Effector memory CD4-positive, alpha-beta T cell (primary cell): ENCODE measurements around the gene RABEP1.

Experiments used
- DNase-seq, 3 donors: peaks; one replicate each; pipeline ENCODE4 v3.0.0-alpha.2; 2020
- H3K27ac ChIP-seq: 2 replicates; pipeline ENCODE4 v1.7.0; 2013; ENCODE audit warnings: mild to moderate bottlenecking, low read length, moderate library complexity; ENCODE audit not compliant: insufficient read depth, poor library complexity, severe bottlenecking
- H3K27me3 ChIP-seq: replicated peaks from 2 replicates; pipeline ENCODE4 v1.7.0; 2013; ENCODE audit warnings: mild to moderate bottlenecking, low read length; ENCODE audit not compliant: insufficient read depth, control insufficient read depth, poor library complexity, severe bottlenecking
- H3K36me3 ChIP-seq: 2 replicates; pipeline ENCODE4 v1.7.0; 2013; ENCODE audit warnings: mild to moderate bottlenecking, low read length, moderate library complexity; ENCODE audit not compliant: control insufficient read depth, insufficient read depth
- H3K4me1 ChIP-seq: 2 replicates; pipeline ENCODE4 v1.7.0; 2013; ENCODE audit warnings: low read length, mild to moderate bottlenecking; ENCODE audit not compliant: control insufficient read depth, insufficient read depth, poor library complexity, severe bottlenecking
- H3K4me3 ChIP-seq: 2 replicates; pipeline ENCODE4 v1.7.0; 2013; ENCODE audit warnings: low read length, low read depth, mild to moderate bottlenecking; ENCODE audit not compliant: insufficient read depth, poor library complexity, severe bottlenecking
- H3K9me3 ChIP-seq: 2 replicates; pipeline ENCODE4 v1.7.0; 2013; ENCODE audit warnings: mild to moderate bottlenecking, low read length, moderate library complexity; ENCODE audit not compliant: control insufficient read depth

RABEP1 gene

DNA sequence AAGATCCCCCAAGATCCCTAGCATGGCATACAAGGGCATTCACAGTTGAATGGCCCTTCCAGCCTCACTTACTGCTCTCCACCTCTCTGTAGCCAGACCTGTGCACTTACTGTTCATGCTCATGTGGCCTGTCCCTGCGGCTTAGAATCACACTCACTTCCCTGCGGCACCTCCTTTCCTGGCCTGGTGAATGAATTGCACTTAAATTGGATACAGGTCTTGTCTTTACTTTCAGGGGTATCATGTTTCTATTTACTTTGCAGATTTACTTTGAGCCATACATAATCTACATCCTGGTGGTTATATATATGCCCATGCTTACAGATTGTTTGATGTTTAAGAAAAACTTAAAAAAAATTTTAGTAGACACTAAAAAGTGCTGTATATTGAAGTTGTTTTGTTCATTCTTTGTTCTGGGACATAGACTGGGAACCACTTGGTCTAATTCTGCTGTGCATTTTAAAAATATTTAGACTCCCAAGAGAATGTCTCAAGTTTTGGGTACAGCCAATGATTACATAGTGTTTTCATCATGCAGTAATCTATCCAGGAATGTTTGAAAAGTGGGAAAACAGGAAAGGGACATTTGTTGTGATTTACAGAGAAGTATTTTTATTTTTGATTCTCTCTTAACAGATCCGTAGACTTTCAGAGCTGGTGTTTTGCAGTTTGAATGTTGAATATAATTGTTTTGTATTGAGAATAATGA is 73.5 kb downstream of the RABEP1 start:
- H3K27me3 ChIP-seq: no peaks in the 10 kb centered on the region
- no peaks in the 10 kb centered on the region for H3K9me3 ChIP-seq
- no peak overlapping the region for H3K27ac ChIP-seq
- peaks cover 56% of the 10 kb centered on the region for H3K36me3 ChIP-seq
- no peak overlapping the region for H3K4me3 ChIP-seq
- DNase-seq: no peak
- H3K4me1 ChIP-seq: no peaks in the 10 kb centered on the region

DNA sequence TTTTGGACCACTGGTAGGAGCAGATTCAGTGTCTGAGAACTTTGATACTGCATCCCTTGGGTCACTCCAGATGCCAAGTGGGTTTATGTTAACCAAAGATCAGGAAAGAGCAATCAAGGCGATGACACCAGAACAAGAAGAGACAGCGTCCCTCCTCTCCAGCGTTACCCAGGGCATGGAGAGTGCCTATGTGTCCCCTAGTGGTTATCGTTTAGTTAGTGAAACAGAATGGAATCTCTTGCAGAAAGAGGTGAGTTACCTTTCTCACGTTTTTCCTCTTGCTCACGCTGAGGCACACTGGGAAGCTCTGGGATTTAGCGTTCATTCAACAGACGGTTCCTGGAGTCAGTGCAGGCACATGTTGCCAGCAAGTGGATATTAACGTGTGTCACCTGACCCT is 79.3 kb downstream of the RABEP1 start:
- Histone ChIP-seq H3K27me3 (no peaks in the 10 kb centered on the region), H3K36me3 (peaks cover 44% of the 10 kb centered on the region), H3K4me3 (no peak overlapping the region)

GRCh38 chr17:5362162-5362811 is 80.2 kb downstream of the RABEP1 start:
- H3K9me3 ChIP-seq: no peaks in the 10 kb centered on the region
- H3K36me3 ChIP-seq: peaks cover 45% of the 10 kb centered on the region
- no peaks in the 10 kb centered on the region for H3K4me1 ChIP-seq
- H3K4me3 ChIP-seq: no peak overlapping the region
- DNase-seq: no peak
- H3K27ac ChIP-seq: no peak overlapping the region
- no peaks in the 10 kb centered on the region for H3K27me3 ChIP-seq

More for the DNA sequence above, 79.3 kb downstream of the RABEP1 start:
- H3K27ac ChIP-seq: no peak overlapping the region
- DNase-seq: no peak
- H3K4me1 ChIP-seq: no peaks in the 10 kb centered on the region
- H3K9me3 ChIP-seq: no peaks in the 10 kb centered on the region

DNA sequence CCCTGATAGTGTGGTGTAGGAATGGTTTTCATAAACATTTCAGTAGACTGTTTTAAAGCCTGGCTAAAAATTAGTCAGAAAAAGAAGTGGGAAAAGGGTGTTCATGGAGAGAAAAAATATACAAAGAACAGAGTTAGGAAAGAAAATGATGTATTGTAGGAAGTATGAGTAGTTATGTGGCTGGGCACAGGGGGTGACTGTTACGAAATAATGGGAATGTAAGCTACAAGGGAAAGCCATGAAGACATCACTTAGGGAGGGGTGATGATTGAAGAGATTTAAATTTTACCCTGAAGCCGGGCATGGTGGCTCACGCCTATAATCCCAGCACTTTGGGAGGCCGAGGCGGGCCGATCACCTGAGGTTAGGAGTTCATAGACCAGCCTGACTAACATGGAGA is 82.1 kb downstream of the RABEP1 start:
- Histone ChIP-seq H3K36me3 (peaks cover 54% of the 10 kb centered on the region), H3K4me3 (no peak overlapping the region), H3K27me3 (no peaks in the 10 kb centered on the region), H3K9me3 (no peaks in the 10 kb centered on the region), H3K27ac (no peak overlapping the region), H3K4me1 (no peaks in the 10 kb centered on the region)
- no peak for DNase-seq

DNA sequence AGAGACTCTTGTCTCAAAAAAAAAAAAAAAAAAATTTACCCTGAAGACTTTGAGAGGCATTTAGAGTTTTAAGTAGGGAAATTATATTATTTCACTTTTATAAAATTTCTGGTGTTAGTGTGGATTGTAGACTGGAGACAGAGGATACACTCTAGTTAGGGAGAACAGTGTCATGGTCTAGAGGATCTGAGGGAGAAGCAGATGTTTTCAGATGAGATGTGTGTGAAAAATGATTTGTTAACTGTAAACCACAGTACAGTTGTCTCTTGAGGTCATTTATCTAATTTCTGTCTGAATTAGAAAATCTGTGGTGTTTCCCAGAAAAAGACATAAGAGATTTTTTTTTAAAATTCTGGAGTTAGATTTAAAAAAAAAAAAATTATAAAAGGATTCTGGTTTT is 82.6 kb downstream of the RABEP1 start:
- no peaks in the 10 kb centered on the region for H3K27me3 ChIP-seq
- no peak for DNase-seq
- H3K36me3 ChIP-seq: peaks cover 53% of the 10 kb centered on the region
- no peaks in the 10 kb centered on the region for H3K4me1 ChIP-seq
- no peak overlapping the region for H3K4me3 ChIP-seq
- no peak overlapping the region for H3K27ac ChIP-seq
- no peaks in the 10 kb centered on the region for H3K9me3 ChIP-seq

DNA sequence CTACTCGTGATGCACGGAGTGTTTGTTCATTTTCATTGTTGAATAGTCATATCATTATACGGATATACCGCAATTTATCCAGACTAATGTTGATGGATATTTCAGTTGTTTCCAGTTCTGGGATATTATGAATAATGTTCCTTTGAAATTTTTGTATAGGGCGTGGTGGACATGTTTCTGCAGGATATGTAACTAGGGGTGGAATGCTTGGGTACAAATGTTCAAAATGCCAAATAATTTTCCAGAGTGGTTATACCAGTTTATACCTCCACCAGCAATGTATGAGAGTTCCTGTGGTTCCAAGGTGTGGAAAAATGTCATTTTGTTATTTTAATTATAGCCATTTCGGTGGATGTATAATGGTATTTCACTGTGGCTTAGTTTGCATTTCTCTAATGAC is 83.7 kb downstream of the RABEP1 start:
- Histone ChIP-seq H3K27me3 (no peaks in the 10 kb centered on the region), H3K4me1 (no peaks in the 10 kb centered on the region), H3K27ac (no peak overlapping the region), H3K4me3 (no peak overlapping the region), H3K36me3 (peaks cover 54% of the 10 kb centered on the region), H3K9me3 (no peaks in the 10 kb centered on the region)
- DNase-seq: no peak

DNA sequence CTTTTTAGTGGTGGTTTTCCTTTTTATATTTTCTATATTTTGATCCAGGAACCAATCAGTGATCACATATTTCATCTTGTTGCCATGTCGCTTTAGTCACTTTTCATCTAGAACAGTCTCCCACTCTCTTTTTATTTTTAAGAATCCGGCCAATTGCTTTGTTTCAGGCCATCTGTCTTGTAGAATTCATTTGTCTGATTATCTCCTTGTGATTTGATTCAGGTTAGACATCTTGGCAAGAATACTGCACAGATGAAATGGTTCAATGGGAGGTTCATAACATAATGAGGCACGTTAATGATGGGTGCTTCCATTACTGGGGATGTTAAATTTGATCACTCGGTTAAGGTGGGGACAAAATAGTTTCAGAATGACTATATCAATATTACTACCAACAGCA is 88.3 kb downstream of the RABEP1 start:
- Histone ChIP-seq H3K36me3 (peaks cover 56% of the 10 kb centered on the region), H3K4me1 (no peaks in the 10 kb centered on the region), H3K27me3 (no peaks in the 10 kb centered on the region), H3K9me3 (no peaks in the 10 kb centered on the region), H3K4me3 (no peak overlapping the region), H3K27ac (no peak overlapping the region)
- DNase-seq: no peak

- H3K9me3 ChIP-seq: no peaks in the 10 kb centered on the region
- no peak overlapping the region for H3K4me3 ChIP-seq
- H3K36me3 ChIP-seq: peaks cover 61% of the 10 kb centered on the region
- no peak for DNase-seq
- H3K4me1 ChIP-seq: no peaks in the 10 kb centered on the region
- H3K27me3 ChIP-seq: no peaks in the 10 kb centered on the region
- no peak overlapping the region for H3K27ac ChIP-seq
Observed at GRCh38 chr17:5373112-5373511, 91.0 kb downstream of the RABEP1 start.

GRCh38 chr17:5378566-5379207 is 96.6 kb downstream of the RABEP1 start:
- H3K36me3 ChIP-seq: peaks cover 77% of the 10 kb centered on the region
- DNase-seq: no peak

More at GRCh38 chr17:5378566-5379207, 96.6 kb downstream of the RABEP1 start:
- H3K4me1 ChIP-seq: no peaks in the 10 kb centered on the region
- H3K27ac ChIP-seq: no peak overlapping the region
- no peaks in the 10 kb centered on the region for H3K27me3 ChIP-seq
- H3K4me3 ChIP-seq: no peak overlapping the region
- H3K9me3 ChIP-seq: no peaks in the 10 kb centered on the region
